HepG2 (cell line): ENCODE measurements around the gene RIPK1. TPM values are rescaled to one million over a fixed set of nuclear protein-coding genes. Genes with fewer than 3 reads are reported as not detected.

Source experiments
- ARNT ChIP-seq: fragments of 450-650 bp; IDR thresholded peaks from 2 replicates; pipeline ENCODE4 v1.6.1; 2017
- EEA1 ChIP-seq: sonication (generic); formaldehyde crosslinking; IDR thresholded peaks from 2 replicates; pipeline ENCODE4 v1.5.1; 2020; ENCODE audit warnings: mild to moderate bottlenecking, missing genetic modification reagents, borderline replicate concordance
- FOXC1 ChIP-seq: sonication (generic); formaldehyde crosslinking; IDR thresholded peaks from 2 replicates; pipeline ENCODE4 v1.8.0; 2022; ENCODE audit warnings: mild to moderate bottlenecking, missing genetic modification reagents, borderline replicate concordance
- GFI1 ChIP-seq: sonication (generic); formaldehyde crosslinking; IDR thresholded peaks from 2 replicates; pipeline ENCODE4 v1.5.0; 2020; ENCODE audit warnings: missing genetic modification reagents, mild to moderate bottlenecking, borderline replicate concordance
- HOMEZ ChIP-seq: IDR thresholded peaks from 2 replicates; pipeline ENCODE4 v1.6.1; 2016; ENCODE audit warnings: low read depth
- KDM6A ChIP-seq: IDR thresholded peaks from 2 replicates; pipeline ENCODE4 v1.6.1; 2016; ENCODE audit warnings: low read depth
- KLF6 ChIP-seq: IDR thresholded peaks from 2 replicates; pipeline ENCODE4 v1.8.0; 2016; ENCODE audit warnings: missing biosample characterization, missing genetic modification reagents
- NCOR1 ChIP-seq: fragments of 200-600 bp; sonication (generic); IDR thresholded peaks from 2 replicates; pipeline ENCODE4 v1.7.0; 2017; ENCODE audit warnings: antibody characterized with exemption, low read length, borderline replicate concordance
- NFKB2 ChIP-seq: sonication (generic); formaldehyde crosslinking; IDR thresholded peaks from 2 replicates; pipeline ENCODE4 v1.4.0; 2020; ENCODE audit warnings: missing genetic modification reagents, borderline replicate concordance
- NFRKB ChIP-seq: fragments of 450-650 bp; IDR thresholded peaks from 2 replicates; pipeline ENCODE4 v1.6.1; 2017
- RBFOX2 ChIP-seq: fragments of 200-400 bp; formaldehyde crosslinking; IDR thresholded peaks from 2 replicates; pipeline ENCODE4 v1.6.1; 2017; ENCODE audit warnings: low read depth, mild to moderate bottlenecking, low read length
- SRSF4 ChIP-seq: fragments of 200-400 bp; formaldehyde crosslinking; IDR thresholded peaks from one replicate; pipeline ENCODE4 v1.6.1; 2018; ENCODE audit warnings: mild to moderate bottlenecking, low read depth, low read length, moderate library complexity; ENCODE audit not compliant: poor library complexity, severe bottlenecking
- ZNF143 ChIP-seq: sonication (generic); formaldehyde crosslinking; IDR thresholded peaks from 2 replicates; pipeline ENCODE4 v1.4.0; 2020; ENCODE audit warnings: missing genetic modification reagents
- ZNF33A ChIP-seq: sonication (generic); formaldehyde crosslinking; IDR thresholded peaks from 2 replicates; pipeline ENCODE4 v1.5.1; 2020; ENCODE audit warnings: missing genetic modification reagents, mild to moderate bottlenecking, moderate library complexity, borderline replicate concordance
- ZNF350 ChIP-seq: sonication (generic); formaldehyde crosslinking; IDR thresholded peaks from 2 replicates; pipeline ENCODE4 v1.4.0; 2020; ENCODE audit warnings: mild to moderate bottlenecking, low read depth, missing genetic modification reagents, borderline replicate concordance
- ZNF414 ChIP-seq: sonication (generic); formaldehyde crosslinking; IDR thresholded peaks from 2 replicates; pipeline ENCODE4 v1.5.0; 2020; ENCODE audit warnings: missing genetic modification reagents
- ZNF546 ChIP-seq: sonication (generic); formaldehyde crosslinking; conservative IDR thresholded peaks from 2 replicates; pipeline ENCODE4 v1.8.1; 2023; ENCODE audit warnings: mild to moderate bottlenecking, missing genetic modification reagents
- ZNF598 ChIP-seq: sonication (generic); formaldehyde crosslinking; IDR thresholded peaks from 2 replicates; pipeline ENCODE4 v1.5.1; 2020; ENCODE audit warnings: mild to moderate bottlenecking, missing genetic modification reagents, borderline replicate concordance
- ZNF841 ChIP-seq: sonication (generic); formaldehyde crosslinking; IDR thresholded peaks from 2 replicates; pipeline ENCODE4 v1.8.1; 2023; ENCODE audit warnings: missing genetic modification reagents, borderline replicate concordance
- polyA plus RNA-seq, 8 experiments: library from polyadenylated mRNA; depleted of rRNA in 3 of 8; stranded (reverse) in 7 of 8; unstranded in 1 of 8; fragments of >200 nt; fragmentation: Illumina TruSeq in 4 of 8; extraction: Trizol in 4 of 8; gene quantifications; 2 replicates each; pipeline versions ENCODE4 v1.2.1 to v1.2.3, GENCODE V29; 2011 to 2016; ENCODE audit warnings: low read depth in 4 of 8, missing spikeins in 1 of 8, mixed read lengths in 1 of 8; ENCODE audit not compliant: insufficient read depth in 1 of 8
- total RNA-seq, 5 experiments: library from RNA; depleted of rRNA; stranded (reverse); fragments of >200 nt; fragmentation: Illumina TruSeq; extraction: Trizol; gene quantifications; 2 replicates each; pipeline ENCODE4 v1.2.3, GENCODE V29; 2016; ENCODE audit warnings: low read depth in 1 of 5
- TF ChIP-seq, protein P1 (sequence below): sonication (generic); formaldehyde crosslinking; IDR thresholded peaks from 2 replicates; pipeline ENCODE4 v1.4.0; 2020; ENCODE audit warnings: mild to moderate bottlenecking, missing genetic modification reagents, borderline replicate concordance

The RIPK1 gene
- total and polyA plus RNA-seq, 2 of the 13 experiments (the other 11 are each of a cell fraction or from before 2014, with no cell fraction given): 9.0 to 10.3 TPM

DNA sequence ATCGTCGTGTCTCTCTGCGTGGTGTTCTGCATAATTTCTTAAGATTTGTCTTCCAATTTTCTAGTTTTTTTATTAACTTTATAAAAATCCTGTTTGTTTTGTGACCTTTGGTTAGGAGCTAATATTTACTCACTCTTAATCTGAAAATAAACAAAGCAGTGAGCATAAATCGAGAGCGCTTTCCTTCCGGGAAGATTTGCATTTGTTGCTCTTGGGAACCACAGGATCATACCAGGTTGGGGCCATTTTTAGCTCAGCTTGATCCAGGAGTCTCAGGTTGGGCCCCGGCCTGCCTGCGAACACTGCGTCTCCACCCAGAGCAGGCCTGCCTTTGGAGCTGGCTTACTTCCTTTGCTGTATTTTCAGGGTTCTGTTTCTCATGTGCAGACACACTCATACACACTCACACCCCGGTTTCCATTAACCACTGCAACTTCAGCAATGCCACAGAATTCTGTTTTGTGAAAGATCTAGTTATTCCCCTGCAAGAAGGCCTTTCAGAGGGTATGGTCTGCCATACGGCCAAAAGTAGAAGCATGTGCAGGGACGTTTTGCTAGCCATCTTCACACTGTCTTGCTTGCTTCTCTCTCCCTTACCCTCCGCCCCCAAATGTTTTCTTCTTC lies 67.5 kb downstream of the RIPK1 start (continued):
- TF ChIP-seq SRSF4: no peak
- no peak; the same call in 1 of the 2 replicates for TF ChIP-seq NFKB2 (CRISPR knock-in tag)
- TF ChIP-seq ZNF143: no peak
- TF ChIP-seq EEA1 (CRISPR knock-in tag): 0 out of 2 replicates have a peak, but pooled peaks have one; percentile 35
- peak; percentile 66; the same call in 1 of the 2 replicates for TF ChIP-seq NCOR1
- no peak for TF ChIP-seq ZNF841 (CRISPR knock-in tag)
- TF ChIP-seq ZNF598: no peak
- TF ChIP-seq GFI1 (CRISPR knock-in tag): no peak
- peak; percentile 73; the same call in 1 of the 2 replicates for TF ChIP-seq FOXC1 (CRISPR knock-in tag)
- no peak for TF ChIP-seq ARNT
- no peak for TF ChIP-seq ZNF33A (CRISPR knock-in tag)
- TF ChIP-seq, protein P1, sequence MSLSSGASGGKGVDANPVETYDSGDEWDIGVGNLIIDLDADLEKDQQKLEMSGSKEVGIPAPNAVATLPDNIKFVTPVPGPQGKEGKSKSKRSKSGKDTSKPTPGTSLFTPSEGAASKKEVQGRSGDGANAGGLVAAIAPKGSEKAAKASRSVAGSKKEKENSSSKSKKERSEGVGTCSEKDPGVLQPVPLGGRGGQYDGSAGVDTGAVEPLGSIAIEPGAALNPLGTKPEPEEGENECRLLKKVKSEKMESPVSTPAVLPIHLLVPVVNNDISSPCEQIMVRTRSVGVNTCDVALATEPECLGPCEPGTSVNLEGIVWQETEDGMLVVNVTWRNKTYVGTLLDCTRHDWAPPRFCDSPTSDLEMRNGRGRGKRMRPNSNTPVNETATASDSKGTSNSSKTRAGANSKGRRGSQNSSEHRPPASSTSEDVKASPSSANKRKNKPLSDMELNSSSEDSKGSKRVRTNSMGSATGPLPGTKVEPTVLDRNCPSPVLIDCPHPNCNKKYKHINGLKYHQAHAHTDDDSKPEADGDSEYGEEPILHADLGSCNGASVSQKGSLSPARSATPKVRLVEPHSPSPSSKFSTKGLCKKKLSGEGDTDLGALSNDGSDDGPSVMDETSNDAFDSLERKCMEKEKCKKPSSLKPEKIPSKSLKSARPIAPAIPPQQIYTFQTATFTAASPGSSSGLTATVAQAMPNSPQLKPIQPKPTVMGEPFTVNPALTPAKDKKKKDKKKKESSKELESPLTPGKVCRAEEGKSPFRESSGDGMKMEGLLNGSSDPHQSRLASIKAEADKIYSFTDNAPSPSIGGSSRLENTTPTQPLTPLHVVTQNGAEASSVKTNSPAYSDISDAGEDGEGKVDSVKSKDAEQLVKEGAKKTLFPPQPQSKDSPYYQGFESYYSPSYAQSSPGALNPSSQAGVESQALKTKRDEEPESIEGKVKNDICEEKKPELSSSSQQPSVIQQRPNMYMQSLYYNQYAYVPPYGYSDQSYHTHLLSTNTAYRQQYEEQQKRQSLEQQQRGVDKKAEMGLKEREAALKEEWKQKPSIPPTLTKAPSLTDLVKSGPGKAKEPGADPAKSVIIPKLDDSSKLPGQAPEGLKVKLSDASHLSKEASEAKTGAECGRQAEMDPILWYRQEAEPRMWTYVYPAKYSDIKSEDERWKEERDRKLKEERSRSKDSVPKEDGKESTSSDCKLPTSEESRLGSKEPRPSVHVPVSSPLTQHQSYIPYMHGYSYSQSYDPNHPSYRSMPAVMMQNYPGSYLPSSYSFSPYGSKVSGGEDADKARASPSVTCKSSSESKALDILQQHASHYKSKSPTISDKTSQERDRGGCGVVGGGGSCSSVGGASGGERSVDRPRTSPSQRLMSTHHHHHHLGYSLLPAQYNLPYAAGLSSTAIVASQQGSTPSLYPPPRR: 0 out of 2 replicates have a peak, but pooled peaks have one; percentile 17
- TF ChIP-seq ZNF546 (CRISPR knock-in tag): no peak
- peak; percentile 82; the same call in 1 of the 2 replicates for TF ChIP-seq ZNF350
- TF ChIP-seq KDM6A (CRISPR knock-in tag): 0 out of 2 replicates have a peak, but pooled peaks have one; percentile 55
- peak; percentile 44; the same call in 1 of the 2 replicates for TF ChIP-seq HOMEZ (CRISPR knock-in tag)
- TF ChIP-seq NFRKB: no peak
- TF ChIP-seq RBFOX2: peak; percentile 53
- 0 out of 2 replicates have a peak, but pooled peaks have one; percentile 34 for TF ChIP-seq KLF6 (CRISPR knock-in tag)
- TF ChIP-seq ZNF414 (CRISPR knock-in tag): 0 out of 2 replicates have a peak, but pooled peaks have one; percentile 65
